GM23338 (cell line): ENCODE measurements around the gene TRUB2. TPM values are rescaled to one million over a fixed set of nuclear protein-coding genes. Genes with fewer than 3 reads are reported as not detected.
A peak's percentile ranks its signal among the peaks of the same experiment; 100 is the strongest.

ENCODE experiments used
- ATAC-seq: fragments of 200-7000 bp; cut with Tn5 transposase; 3 replicates; pipeline ENCODE4 v1.9.1; 2020
- DNase-seq: peaks from one replicate; pipeline ENCODE4 v3.0.0-alpha.2; 2015; ENCODE audit warnings: low spot score
- H2AFZ ChIP-seq: fragments of 200-600 bp; sonication (generic); 2 replicates; pipeline ENCODE4 v1.8.0; 2016; ENCODE audit warnings: antibody characterized with exemption, mild to moderate bottlenecking, moderate library complexity
- H3F3A ChIP-seq: fragments of 200-600 bp; sonication (generic); replicated peaks from 2 replicates; pipeline ENCODE4 v1.8.0; 2017; ENCODE audit warnings: antibody characterized with exemption, mixed run types, low read depth
- H3K27ac ChIP-seq: fragments of 200-600 bp; sonication (generic); 2 replicates; pipeline ENCODE4 v1.6.1; 2016; ENCODE audit warnings: low read depth
- H3K27me3 ChIP-seq: fragments of 200-600 bp; sonication (generic); 2 replicates; pipeline ENCODE4 v1.8.0; 2016; ENCODE audit warnings: mild to moderate bottlenecking, mixed run types, moderate library complexity; ENCODE audit not compliant: insufficient read depth
- H3K36me3 ChIP-seq: fragments of 200-600 bp; sonication (generic); 2 replicates; pipeline ENCODE4 v1.8.0; 2016; ENCODE audit warnings: mild to moderate bottlenecking; ENCODE audit not compliant: insufficient read depth
- H3K4me1 ChIP-seq: fragments of 200-600 bp; sonication (generic); 2 replicates; pipeline ENCODE4 v1.8.0; 2016; ENCODE audit warnings: mild to moderate bottlenecking, moderate library complexity; ENCODE audit not compliant: insufficient read depth
- H3K4me2 ChIP-seq: fragments of 200-600 bp; sonication (generic); 2 replicates; pipeline ENCODE4 v1.7.1; 2017; ENCODE audit warnings: mixed run types
- H3K4me3 ChIP-seq: fragments of 200-600 bp; sonication (generic); 2 replicates; pipeline ENCODE4 v1.6.1; 2016; ENCODE audit warnings: mixed run types
- H3K79me2 ChIP-seq: fragments of 200-600 bp; sonication (generic); replicated peaks from 2 replicates; pipeline ENCODE4 v1.8.0; 2017; ENCODE audit warnings: mild to moderate bottlenecking; ENCODE audit not compliant: insufficient read depth
- H3K9me2 ChIP-seq: fragments of 200-600 bp; sonication (generic); 2 replicates; pipeline ENCODE4 v1.8.0; 2017; ENCODE audit not compliant: insufficient read depth
- H4K20me1 ChIP-seq: fragments of 200-600 bp; sonication (generic); replicated peaks from 2 replicates; pipeline ENCODE4 v1.8.0; 2017; ENCODE audit warnings: mild to moderate bottlenecking; ENCODE audit not compliant: insufficient read depth
- H3K27ac Mint-ChIP-seq: 2 replicates; pipeline ENCODE4 v1.8.0; 2020; ENCODE audit warnings: inconsistent platforms, mild to moderate bottlenecking, moderate library complexity, mixed read lengths
- H3K27me3 Mint-ChIP-seq: 3 replicates; pipeline ENCODE4 v1.8.0; 2022; ENCODE audit warnings: low read depth, mild to moderate bottlenecking, moderate library complexity, mixed read lengths, inconsistent platforms; ENCODE audit not compliant: insufficient read depth, poor library complexity
- H3K36me3 Mint-ChIP-seq: 3 replicates; pipeline ENCODE4 v1.8.0; 2021; ENCODE audit warnings: low read depth, mild to moderate bottlenecking, inconsistent platforms, moderate library complexity, mixed read lengths
- H3K4me1 Mint-ChIP-seq: 3 replicates; pipeline ENCODE4 v1.8.0; 2020; ENCODE audit warnings: mild to moderate bottlenecking, inconsistent platforms, mixed read lengths
- H3K4me3 Mint-ChIP-seq: 3 replicates; pipeline ENCODE4 v1.8.0; 2021; ENCODE audit warnings: moderate library complexity, mild to moderate bottlenecking, inconsistent platforms, mixed read lengths
- H3K9me3 Mint-ChIP-seq: 3 replicates; pipeline ENCODE4 v1.8.0; 2020; ENCODE audit warnings: moderate library complexity, mild to moderate bottlenecking, inconsistent platforms, mixed read lengths
- CTCF ChIP-seq, 2 experiments: fragments of 200-600 bp in 1 of 2; sonication (generic) in 1 of 2; conservative IDR thresholded peaks; 2 replicates each; pipeline versions ENCODE4 v1.5.1 to v1.6.1; 2016 to 2017; ENCODE audit warnings: antibody characterized with exemption in 2 of 2, low read depth in 2 of 2, mild to moderate bottlenecking in 2 of 2, moderate library complexity in 1 of 2
- ETS1 ChIP-seq: IDR thresholded peaks from 2 replicates; pipeline ENCODE4 v1.6.1; 2016; ENCODE audit warnings: antibody characterized with exemption
- EZH2phosphoT487 ChIP-seq: fragments of 200-600 bp; sonication (generic); IDR thresholded peaks from one replicate; pipeline ENCODE4 v1.8.1; 2018; ENCODE audit warnings: antibody characterized with exemption; ENCODE audit not compliant: unreplicated experiment
- JUNB ChIP-seq: IDR thresholded peaks from one replicate; pipeline ENCODE4 v1.6.1; 2016; ENCODE audit warnings: antibody characterized with exemption; ENCODE audit not compliant: unreplicated experiment
- NANOG ChIP-seq: IDR thresholded peaks from 2 replicates; pipeline ENCODE4 v1.6.1; 2016; ENCODE audit warnings: antibody characterized with exemption, borderline replicate concordance
- POLR2AphosphoS5 ChIP-seq: IDR thresholded peaks from 2 replicates; pipeline ENCODE4 v1.6.1; 2016; ENCODE audit warnings: antibody characterized with exemption, low read depth
- REST ChIP-seq: IDR thresholded peaks from one replicate; pipeline ENCODE4 v1.6.1; 2018; ENCODE audit warnings: antibody characterized with exemption; ENCODE audit not compliant: unreplicated experiment
- STAT1 ChIP-seq: IDR thresholded peaks from one replicate; pipeline ENCODE4 v1.6.1; 2016; ENCODE audit warnings: antibody characterized with exemption; ENCODE audit not compliant: unreplicated experiment
- polyA plus RNA-seq: library from polyadenylated mRNA; unstranded; fragments of >200 nt; fragmentation: Nextera tagmentation; extraction: Ambion mirVana; gene quantifications from 2 replicates; pipeline ENCODE4 v1.2.1, GENCODE V29; 2016
- total RNA-seq: library from RNA; depleted of rRNA; stranded (reverse); fragments of >200 nt; shearing (Covaris generic); gene quantifications from 2 replicates; pipeline ENCODE4 v1.2.3, GENCODE V29; 2014

Gene TRUB2
- total and polyA plus RNA-seq, 2 experiments from 2014 or later = 15.4 to 31.4 TPM

GRCh38 chr9:128285033-128285784 is 37.0 kb downstream of the TRUB2 start:
- DNase-seq (no peak), ATAC-seq (no peak)
- Mint-ChIP-seq H3K4me1 (no peaks in the 10 kb centered on the region), H3K36me3 (peaks cover 17% of the 10 kb centered on the region), H3K27ac (no peak overlapping the region), H3K27me3 (peaks cover 1% of the 10 kb centered on the region), H3K4me3 (no peak overlapping the region), H3K9me3 (no peaks in the 10 kb centered on the region; the same call in 2 of the 3 replicates)
- no peaks in the 10 kb centered on the region for H3K79me2 ChIP-seq
- no peaks in the 10 kb centered on the region for H3K36me3 ChIP-seq
- no peaks in the 10 kb centered on the region for H3K9me2 ChIP-seq
- no peak overlapping the region for H3K27ac ChIP-seq
- no peaks in the 10 kb centered on the region; the same call in 1 of the 2 replicates for H4K20me1 ChIP-seq
- H3K4me1 ChIP-seq = no peaks in the 10 kb centered on the region
- H2AFZ ChIP-seq = no peak overlapping the region
- H3K4me3 ChIP-seq = no peak overlapping the region
- H3F3A ChIP-seq = no peaks in the 10 kb centered on the region
- no peak overlapping the region for H3K4me2 ChIP-seq
- TF ChIP-seq NANOG (no peak), POLR2AphosphoS5 (no peak), STAT1 (no peak), ETS1 (no peak), EZH2phosphoT487 (no peak), JUNB (no peak), CTCF (conservative IDR thresholded peaks at IDR 0.05; ENCODE audit: low read depth in 2 of 2) (peak in 1 of 2 experiments; percentile 19; a peak in 1 of 4 replicates), REST (no peak)
- no peaks in the 10 kb centered on the region for H3K27me3 ChIP-seq

GRCh38 chr9:128282500-128282899 is 39.7 kb downstream of the TRUB2 start:
- Mint-ChIP-seq H3K4me1 (peaks cover 1% of the 10 kb centered on the region), H3K4me3 (no peak overlapping the region), H3K27ac (no peak overlapping the region), H3K27me3 (peaks cover 1% of the 10 kb centered on the region), H3K36me3 (peaks cover 5% of the 10 kb centered on the region), H3K9me3 (no peaks in the 10 kb centered on the region)
- TF ChIP-seq POLR2AphosphoS5 (no peak), ETS1 (no peak), STAT1 (no peak), JUNB (no peak)
- H3K4me2 ChIP-seq = no peak overlapping the region
- H3K79me2 ChIP-seq = 0 out of 2 replicates have a peak, but pooled peaks cover 2% of the 10 kb centered on the region
- ATAC-seq (no peak), DNase-seq (no peak)
- H4K20me1 ChIP-seq = no peaks in the 10 kb centered on the region; the same call in 1 of the 2 replicates
- no peaks in the 10 kb centered on the region for H3K9me2 ChIP-seq
- H3K4me1 ChIP-seq = no peaks in the 10 kb centered on the region
- H3K27me3 ChIP-seq = no peaks in the 10 kb centered on the region
- H3F3A ChIP-seq = no peaks in the 10 kb centered on the region
- H3K4me3 ChIP-seq = no peak overlapping the region
- H2AFZ ChIP-seq = no peak overlapping the region
- no peaks in the 10 kb centered on the region for H3K36me3 ChIP-seq
- H3K27ac ChIP-seq = no peak overlapping the region
